ENCODE results near the gene KCTD2. TPM values are rescaled to one million over a fixed set of nuclear protein-coding genes. Genes with fewer than 3 reads are reported as not detected.
A peak's percentile ranks its signal among the peaks of the same experiment; 100 is the strongest.

Gene KCTD2
- total and polyA plus RNA-seq, 2 of the 13 experiments (the other 11 are each of a cell fraction or from before 2014, with no cell fraction given): 28.3 to 32.6 TPM

- no peak for TF ChIP-seq ZNF496 (CRISPR knock-in tag; IDR thresholded peaks at IDR 0.05; ENCODE audit: insufficient replicate concordance)
- TF ChIP-seq NONO (IDR thresholded peaks at IDR 0.05): no peak
- TF ChIP-seq NONO (CRISPR knock-in tag; conservative IDR thresholded peaks at IDR 0.05): peak; percentile 99
- peak; percentile 96 for TF ChIP-seq ZNF747 (CRISPR knock-in tag; IDR thresholded peaks at IDR 0.05; ENCODE audit: borderline replicate concordance)
- peak; percentile 80; the same call in 1 of the 2 replicates for TF ChIP-seq ZBTB8A (CRISPR knock-in tag; IDR thresholded peaks at IDR 0.05; ENCODE audit: borderline replicate concordance, low read depth)
- 0 out of 2 replicates have a peak, but pooled peaks have one; percentile 16 for TF ChIP-seq NR3C1 (CRISPR knock-in tag; IDR thresholded peaks at IDR 0.05)
- TF ChIP-seq ZNF567 (CRISPR knock-in tag; IDR thresholded peaks at IDR 0.05; ENCODE audit: borderline replicate concordance): peak; percentile 97; the same call in 1 of the 2 replicates
- TF ChIP-seq REPIN1 (CRISPR knock-in tag; IDR thresholded peaks at IDR 0.05; ENCODE audit: borderline replicate concordance, low read depth): peak; percentile 96
- TF ChIP-seq TSC22D2 (CRISPR knock-in tag; IDR thresholded peaks at IDR 0.05; ENCODE audit: borderline replicate concordance): peak; percentile 97
- TF ChIP-seq, protein P1, sequence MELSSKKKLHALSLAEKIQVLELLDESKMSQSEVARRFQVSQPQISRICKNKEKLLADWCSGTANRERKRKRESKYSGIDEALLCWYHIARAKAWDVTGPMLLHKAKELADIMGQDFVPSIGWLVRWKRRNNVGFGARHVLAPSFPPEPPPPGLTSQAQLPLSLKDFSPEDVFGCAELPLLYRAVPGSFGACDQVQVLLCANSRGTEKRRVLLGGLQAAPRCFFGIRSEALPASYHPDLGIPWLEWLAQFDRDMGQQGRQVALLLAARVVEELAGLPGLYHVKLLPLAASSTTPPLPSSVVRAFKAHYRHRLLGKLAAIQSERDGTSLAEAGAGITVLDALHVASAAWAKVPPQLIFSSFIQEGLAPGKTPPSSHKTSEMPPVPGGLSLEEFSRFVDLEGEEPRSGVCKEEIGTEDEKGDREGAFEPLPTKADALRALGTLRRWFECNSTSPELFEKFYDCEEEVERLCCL (CRISPR knock-in tag; IDR thresholded peaks at IDR 0.05; ENCODE audit: borderline replicate concordance): peak; percentile 75; the same call in 1 of the 2 replicates
- TF ChIP-seq ZBTB44 (CRISPR knock-in tag; IDR thresholded peaks at IDR 0.05): peak; percentile 76; the same call in 1 of the 2 replicates
- TF ChIP-seq TCF12 (IDR thresholded peaks at IDR 0.05): no peak
- peak; percentile 92 for TF ChIP-seq TCF12 (CRISPR knock-in tag; IDR thresholded peaks at IDR 0.05)
- TF ChIP-seq THAP9 (CRISPR knock-in tag; IDR thresholded peaks at IDR 0.05; ENCODE audit: borderline replicate concordance): peak; percentile 98
- peak; percentile 40; the same call in 1 of the 2 replicates for TF ChIP-seq MEF2D (CRISPR knock-in tag; IDR thresholded peaks at IDR 0.05)
- peak; percentile 99 for TF ChIP-seq ZNF430 (CRISPR knock-in tag; IDR thresholded peaks at IDR 0.05)
- TF ChIP-seq TCF7L2 (IDR thresholded peaks at IDR 0.05; ENCODE audit: low read depth, low read length): no peak
- no peak for TF ChIP-seq ZNF282 (IDR thresholded peaks at IDR 0.05; ENCODE audit: partially characterized antibody)
- peak; percentile 74 for TF ChIP-seq AGO1 (IDR thresholded peaks at IDR 0.05; ENCODE audit: low read depth, low read length, poor library complexity, severe bottlenecking)
- peak; percentile 90 for TF ChIP-seq STAT5B (CRISPR knock-in tag; IDR thresholded peaks at IDR 0.05)
- TF ChIP-seq ZNF670 (CRISPR knock-in tag; IDR thresholded peaks at IDR 0.05; ENCODE audit: borderline replicate concordance): peak; percentile 96
- TF ChIP-seq HDAC6 (IDR thresholded peaks at IDR 0.05; ENCODE audit: low read depth, low read length): no peak
- TF ChIP-seq KDM1A (CRISPR knock-in tag; IDR thresholded peaks at IDR 0.05): no peak; the same call in 1 of the 2 replicates
- TF ChIP-seq DR1 (CRISPR knock-in tag; IDR thresholded peaks at IDR 0.05): peak; percentile 83
Measured at GRCh38 chr17:75012346-75013091, 34.5 kb upstream of the KCTD2 start, which contains the start of gene MRPL58 (continued).

Measured in HepG2 (cell line).